ENCODE measurements around the gene LLCFC1. TPM values are rescaled to one million over a fixed set of nuclear protein-coding genes. Genes with fewer than 3 reads are reported as not detected.
A peak's percentile ranks its signal among the peaks of the same experiment; 100 is the strongest.

Gene LLCFC1
- total and polyA plus RNA-seq, 11 donors, result not detected

DNA sequence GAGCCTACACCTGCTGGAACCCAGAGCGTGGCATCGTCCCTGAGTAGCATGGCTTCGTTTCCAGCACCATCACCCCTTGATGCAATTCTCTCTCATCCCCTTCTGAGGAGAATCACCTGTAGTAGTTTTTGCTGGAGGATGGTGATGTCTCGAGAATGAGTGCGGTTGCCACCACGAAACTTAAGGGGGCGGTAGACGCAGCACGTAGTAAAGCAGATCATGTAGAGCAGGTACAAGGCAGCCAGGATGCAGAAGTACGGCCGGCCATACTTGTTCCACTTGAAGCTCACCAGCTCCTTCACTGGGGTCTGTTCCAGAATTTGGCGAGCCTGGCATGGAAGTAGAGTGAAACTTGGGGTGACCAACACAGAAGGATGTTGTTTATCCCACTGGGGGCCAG is 13.9 kb upstream of the LLCFC1 start:
- no peaks in the 10 kb centered on the region for H3K9me3 ChIP-seq
- TF ChIP-seq, protein P1, sequence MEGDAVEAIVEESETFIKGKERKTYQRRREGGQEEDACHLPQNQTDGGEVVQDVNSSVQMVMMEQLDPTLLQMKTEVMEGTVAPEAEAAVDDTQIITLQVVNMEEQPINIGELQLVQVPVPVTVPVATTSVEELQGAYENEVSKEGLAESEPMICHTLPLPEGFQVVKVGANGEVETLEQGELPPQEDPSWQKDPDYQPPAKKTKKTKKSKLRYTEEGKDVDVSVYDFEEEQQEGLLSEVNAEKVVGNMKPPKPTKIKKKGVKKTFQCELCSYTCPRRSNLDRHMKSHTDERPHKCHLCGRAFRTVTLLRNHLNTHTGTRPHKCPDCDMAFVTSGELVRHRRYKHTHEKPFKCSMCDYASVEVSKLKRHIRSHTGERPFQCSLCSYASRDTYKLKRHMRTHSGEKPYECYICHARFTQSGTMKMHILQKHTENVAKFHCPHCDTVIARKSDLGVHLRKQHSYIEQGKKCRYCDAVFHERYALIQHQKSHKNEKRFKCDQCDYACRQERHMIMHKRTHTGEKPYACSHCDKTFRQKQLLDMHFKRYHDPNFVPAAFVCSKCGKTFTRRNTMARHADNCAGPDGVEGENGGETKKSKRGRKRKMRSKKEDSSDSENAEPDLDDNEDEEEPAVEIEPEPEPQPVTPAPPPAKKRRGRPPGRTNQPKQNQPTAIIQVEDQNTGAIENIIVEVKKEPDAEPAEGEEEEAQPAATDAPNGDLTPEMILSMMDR (IDR thresholded peaks at IDR 0.05), result no peak
- TF ChIP-seq POLR2A (IDR thresholded peaks at IDR 0.05), result no peak
- peaks cover 0 to 8% (median 0%) of the 10 kb centered on the region in 12 donors for H3K4me1 ChIP-seq
- no peaks in the 10 kb centered on the region for H3K27me3 ChIP-seq
- no peak overlapping the region for H3K27ac ChIP-seq
- intact Hi-C loops (cut with DNase I), result no loop called here
- ATAC-seq (no peak), DNase-seq (no peak)
- WGBS, 4 donors, result 62 to 67% (median 64%) methylated on average over 11 to 12 of the region's 12 CpGs
- H3K36me3 ChIP-seq, result no peaks in the 10 kb centered on the region
- H3K4me3 ChIP-seq, result no peak overlapping the region

DNA sequence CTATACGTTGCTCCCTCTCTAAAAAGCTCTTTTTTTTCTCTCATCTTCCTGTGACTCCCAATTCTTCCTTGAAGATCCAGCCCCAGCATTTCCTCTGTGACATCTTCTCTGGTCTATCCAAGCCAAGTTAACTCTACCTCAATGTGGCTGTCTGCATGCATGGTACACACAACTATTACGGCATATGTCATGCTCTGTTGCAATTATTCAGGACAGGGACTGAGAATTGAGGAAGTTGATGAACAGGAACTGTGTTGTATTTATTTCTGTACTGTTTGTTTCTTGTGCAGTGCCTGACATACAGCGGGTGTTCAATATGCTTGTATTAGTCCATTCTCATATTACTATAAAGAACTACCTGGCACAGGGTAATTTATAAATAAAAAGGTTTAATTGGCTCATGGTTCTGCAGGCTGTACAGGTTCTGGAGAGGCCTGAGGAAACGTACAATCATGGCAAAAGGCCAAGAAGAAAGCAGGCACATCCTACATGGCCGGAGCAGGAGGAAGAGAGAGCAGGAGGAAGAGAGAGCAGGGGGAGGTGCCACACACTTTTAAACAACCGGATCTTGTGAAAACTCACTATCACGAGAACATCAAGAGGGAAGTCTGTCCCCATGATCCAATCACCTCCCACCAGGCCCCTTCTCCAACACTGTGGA is 12.1 kb upstream of the LLCFC1 start:
- peaks cover 0 to 8% (median 0%) of the 10 kb centered on the region in 12 donors for H3K4me1 ChIP-seq
- no peaks in the 10 kb centered on the region for H3K9me3 ChIP-seq
- no peak for DNase-seq
- intact Hi-C loops (cut with DNase I), result no loop called here
- H3K27ac ChIP-seq, result peak overlapping the region in 1 of 12 donors; percentile 84
- TF ChIP-seq, protein P1 (IDR thresholded peaks at IDR 0.05), result no peak
- no peak for TF ChIP-seq POLR2A (IDR thresholded peaks at IDR 0.05)
- H3K27me3 ChIP-seq, result peaks cover 0 to 4% (median 0%) of the 10 kb centered on the region in 9 donors
- ATAC-seq, result peak in 3 of 4 donors; percentile 46 to 74 (median 59)
- WGBS, 4 donors, result 54 to 56% (median 56%) methylated on average over 7 of the region's 7 CpGs
- H3K4me3 ChIP-seq, result no peak overlapping the region
- no peaks in the 10 kb centered on the region for H3K36me3 ChIP-seq

DNA sequence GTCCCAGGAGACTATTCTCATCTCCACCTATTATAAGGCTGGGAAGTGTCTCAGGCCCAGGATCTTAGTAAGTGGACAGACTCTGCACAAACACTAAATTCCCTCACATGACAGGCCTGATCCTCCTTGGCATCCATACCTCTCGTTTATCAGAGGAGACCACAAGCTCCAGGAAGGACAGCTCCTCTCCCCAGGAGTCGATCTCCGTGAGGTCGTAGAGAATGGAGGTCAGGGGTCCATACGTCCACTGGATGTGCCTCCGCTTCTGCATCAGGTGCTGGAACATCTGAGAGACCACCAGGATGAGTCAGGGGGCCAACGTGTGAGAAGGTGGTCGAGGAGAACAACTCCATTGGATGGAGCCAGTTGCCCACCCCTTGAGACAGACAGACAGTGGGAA is 11.3 kb upstream of the LLCFC1 start:
- WGBS, 4 donors, result 72 to 79% (median 75%) methylated on average over 8 of the region's 8 CpGs
- no peak for TF ChIP-seq POLR2A (IDR thresholded peaks at IDR 0.05)
- TF ChIP-seq, protein P1 (IDR thresholded peaks at IDR 0.05), result no peak
- H3K4me1 ChIP-seq, result peaks cover 0 to 8% (median 0%) of the 10 kb centered on the region in 12 donors
- no peaks in the 10 kb centered on the region for H3K9me3 ChIP-seq
- intact Hi-C loops (cut with DNase I), result no loop called here
- peaks cover 0 to 10% (median 0%) of the 10 kb centered on the region in 9 donors for H3K27me3 ChIP-seq
- H3K4me3 ChIP-seq, result no peak overlapping the region
- ATAC-seq (no peak), DNase-seq (no peak)
- no peaks in the 10 kb centered on the region for H3K36me3 ChIP-seq
- H3K27ac ChIP-seq, result peak overlapping the region in 1 of 12 donors; percentile 84

DNA sequence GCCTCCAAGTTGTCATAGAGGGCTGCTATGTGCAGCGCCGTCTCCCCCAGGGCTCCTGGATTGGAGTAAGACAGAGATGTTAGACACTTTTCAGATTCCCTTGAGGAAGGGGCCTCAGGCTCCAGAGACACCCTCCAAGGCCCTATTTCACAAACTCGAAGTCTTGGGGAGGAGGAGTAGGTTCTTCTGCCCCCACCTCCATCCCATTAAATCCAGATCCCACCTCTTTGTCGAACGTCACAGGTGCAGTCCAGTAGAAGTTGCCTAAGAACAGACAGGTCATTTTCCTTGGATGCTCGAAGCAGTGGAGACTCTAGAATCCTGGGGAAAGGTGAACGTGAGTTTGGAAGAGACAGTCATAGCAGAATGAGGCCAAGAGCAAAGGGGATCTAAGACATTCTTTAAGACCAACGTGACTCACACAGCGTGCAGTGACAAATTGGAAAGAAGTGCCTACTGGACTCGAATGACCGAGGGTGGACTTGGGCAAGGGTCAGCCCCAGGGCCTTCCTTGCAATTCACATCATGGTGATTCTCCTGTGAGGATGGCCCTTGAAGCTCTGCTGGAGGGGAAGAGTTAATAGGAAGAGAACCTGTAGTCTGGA is 9.1 kb upstream of the LLCFC1 start:
- H3K36me3 ChIP-seq, result no peaks in the 10 kb centered on the region
- H3K27me3 ChIP-seq, result peaks cover 0 to 10% (median 0%) of the 10 kb centered on the region in 9 donors
- no peaks in the 10 kb centered on the region for H3K9me3 ChIP-seq
- no peak overlapping the region for H3K27ac ChIP-seq
- WGBS, 4 donors, result 83 to 87% (median 86%) methylated on average over 9 to 11 of the region's 11 CpGs
- no peak for DNase-seq
- intact Hi-C loops (cut with DNase I), result no loop called here
- no peak for TF ChIP-seq POLR2A (IDR thresholded peaks at IDR 0.05)
- H3K4me1 ChIP-seq, result peaks cover 0 to 8% (median 0%) of the 10 kb centered on the region in 12 donors
- ATAC-seq, result no peak
- no peak overlapping the region for H3K4me3 ChIP-seq
